Adrenal gland (tissue), 12 donors: ENCODE results near the gene CAMK1D. TPM values are rescaled to one million over a fixed set of nuclear protein-coding genes. Genes with fewer than 3 reads are reported as not detected.

Experiments used
- DNase-seq, 7 donors: peaks; one replicate each; pipeline ENCODE4 v3.0.0-alpha.2; 2019 to 2020
- H3K27ac ChIP-seq, 5 donors: fragments of 200-600 bp; sonication (generic) in 4 of 5; 1 replicate in 3 of 5; 2 replicates in 2 of 5; pipeline versions ENCODE4 v1.5.1 to v1.8.0; 2016 to 2020; ENCODE audit warnings: mild to moderate bottlenecking in 1 of 5
- H3K27me3 ChIP-seq: fragments of 200-600 bp; 2 replicates; pipeline ENCODE4 v1.8.0; 2021
- H3K36me3 ChIP-seq, 2 donors: fragments of 200-600 bp; replicated peaks in 1 of 2; 1 replicate in 1 of 2; 2 replicates in 1 of 2; pipeline versions ENCODE4 v1.5.1 to v1.8.0; 2018 to 2022
- H3K4me1 ChIP-seq, 2 donors: fragments of 200-600 bp; replicated peaks in 1 of 2; 1 replicate in 1 of 2; 2 replicates in 1 of 2; pipeline versions ENCODE4 v1.5.1 to v1.8.0; 2018 to 2021
- H3K4me3 ChIP-seq, 4 donors: fragments of 200-600 bp; sonication (generic) in 3 of 4; one replicate each; pipeline ENCODE4 v1.5.1; 2016 to 2018
- H3K9me3 ChIP-seq, 3 donors: fragments of 200-600 bp; sonication (generic) in 1 of 3; replicated peaks in 1 of 3; 1 replicate in 2 of 3; 2 replicates in 1 of 3; pipeline versions ENCODE4 v1.5.1 to v1.8.0; 2016 to 2021
- CTCF ChIP-seq, 6 experiments: fragments of 450-650 bp in 4 of 6; fragments of 200-600 bp in 2 of 6; sonication (generic) in 1 of 6; IDR thresholded peaks; 1 replicate in 5 of 6; 2 replicates in 1 of 6; pipeline versions ENCODE4 v1.5.1 to v1.8.0; 2016 to 2021; ENCODE audit warnings: antibody characterized with exemption in 6 of 6, mild to moderate bottlenecking in 2 of 6, moderate library complexity in 1 of 6
- POLR2A ChIP-seq, 2 donors: fragments of 450-650 bp; IDR thresholded peaks; one replicate each; pipeline ENCODE4 v1.6.1; 2017; ENCODE audit warnings: antibody characterized with exemption in 2 of 2, mild to moderate bottlenecking in 2 of 2, moderate library complexity in 1 of 2
- WGBS, 4 donors: extraction: QIAGEN DNeasy Blood & Tissue Kit in 2 of 4; methylation state at CpG; one replicate each; pipeline versions ENCODE4 v1.1.5 to v1.1.7; 2013 to 2017; 5-methylcytosine and 5-hydroxymethylcytosine counted together
- intact Hi-C, 2 donors: fragments of 100-400 bp; cut with DNase I; formaldehyde crosslinking; loops; one replicate each; pipeline versions ENCODE4 v1.14.1 to v1.15.0; 2022 to 2023
- polyA plus RNA-seq, 3 donors: library from polyadenylated mRNA; stranded (reverse); fragments of 200-250 nt in 2 of 3; fragments of 350-450 nt in 1 of 3; fragmentation: Illumina TruSeq in 1 of 3; extraction: RNeasy Lipid Tissue Mini Kit (QIAGEN cat#74804) in 1 of 3; gene quantifications; one replicate each; pipeline ENCODE4 v1.2.3, GENCODE V29; 2013 to 2014
- total RNA-seq, 9 donors: library from RNA; depleted of rRNA in 4 of 9; stranded (reverse); fragments of >200 nt in 4 of 9; fragments of 120-200 nt in 1 of 9; fragmentation: NEBNext Ultra II Directional in 1 of 9; extraction: Animal tissue kit (Norgen Biotek cat#: 25700) in 1 of 9; gene quantifications; one replicate each; pipeline versions ENCODE4 v1.1.0 to v1.2.4, GENCODE V29; 2013 to 2023
- donor health status: healthy with polysubstance abuse.
- donor health status: Bipolar disorder and iron deficiency.
- donor health status: DM: yes; HTN: yes; CAD: no.
- donor health status: DM: no; HTN: no; CAD: no.
- donor health status: DM: no; HTN: no; CAD: no.
- donor health status: DM: yes; HTN: yes; CAD: no.

Gene CAMK1D
- total and polyA plus RNA-seq, 12 donors = 2.3 to 9.4 (median 6.5) TPM

DNA sequence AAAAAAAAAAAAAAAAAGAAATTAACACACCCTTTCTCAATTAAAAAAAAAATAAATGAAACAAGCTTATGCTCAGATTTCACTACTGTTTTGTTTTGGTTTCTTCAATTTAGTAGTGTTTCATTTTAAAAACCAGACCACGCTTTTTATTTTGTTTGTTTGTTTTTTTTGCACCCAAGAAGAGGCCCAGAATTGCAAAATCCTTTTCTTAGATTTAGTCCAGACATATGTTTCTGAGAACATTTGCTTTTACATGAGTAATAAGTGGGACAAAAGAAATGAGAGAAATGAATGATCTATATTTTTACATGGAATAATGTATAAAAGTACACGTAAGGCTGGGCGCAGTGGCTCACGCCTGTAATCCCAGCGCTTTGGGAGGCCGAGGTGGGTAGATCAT lies 34.5 kb upstream of the CAMK1D start:
- no peak for DNase-seq
- no peaks in the 10 kb centered on the region for H3K36me3 ChIP-seq
- H3K4me1 ChIP-seq = no peaks in the 10 kb centered on the region
- 82 to 91% (median 88%) methylated on average over 6 of the region's 6 CpGs for WGBS, 4 donors
- H3K27me3 ChIP-seq = no peaks in the 10 kb centered on the region
- no peak for TF ChIP-seq POLR2A (IDR thresholded peaks at IDR 0.05)
- TF ChIP-seq CTCF (IDR thresholded peaks at IDR 0.05) = no peak
- H3K27ac ChIP-seq = no peak overlapping the region
- no peaks in the 10 kb centered on the region for H3K9me3 ChIP-seq
- intact Hi-C loops = no loop called here
- H3K4me3 ChIP-seq = no peak overlapping the region

- peaks cover 0 to 7% of the 10 kb centered on the region in 2 donors for H3K4me1 ChIP-seq
- no peak for DNase-seq
- intact Hi-C loops = no loop called here
- H3K4me3 ChIP-seq = no peak overlapping the region
- no peaks in the 10 kb centered on the region for H3K36me3 ChIP-seq
- no peaks in the 10 kb centered on the region for H3K27me3 ChIP-seq
- no peak for TF ChIP-seq POLR2A (IDR thresholded peaks at IDR 0.05)
- no peak for TF ChIP-seq CTCF (IDR thresholded peaks at IDR 0.05)
- WGBS, 4 donors = 58 to 97% (median 80%) methylated on average over 1 of the region's 1 CpG
- H3K9me3 ChIP-seq = no peaks in the 10 kb centered on the region
- no peak overlapping the region for H3K27ac ChIP-seq
These were observed 30.3 kb upstream of the CAMK1D start for GRCh38 chr10:12319076-12319475.

- Histone ChIP-seq H3K4me1 (peaks cover 0 to 7% of the 10 kb centered on the region in 2 donors), H3K4me3 (no peak overlapping the region), H3K9me3 (no peaks in the 10 kb centered on the region), H3K27me3 (no peaks in the 10 kb centered on the region), H3K27ac (no peak overlapping the region), H3K36me3 (no peaks in the 10 kb centered on the region)
- DNase-seq = no peak
- WGBS, 4 donors = 88 to 97% (median 93%) methylated on average over 4 of the region's 4 CpGs
- TF ChIP-seq POLR2A (IDR thresholded peaks at IDR 0.05) = no peak
- no peak for TF ChIP-seq CTCF (IDR thresholded peaks at IDR 0.05)
- intact Hi-C loops = no loop called here
These were observed 28.5 kb upstream of the CAMK1D start for GRCh38 chr10:12320892-12321291.

DNA sequence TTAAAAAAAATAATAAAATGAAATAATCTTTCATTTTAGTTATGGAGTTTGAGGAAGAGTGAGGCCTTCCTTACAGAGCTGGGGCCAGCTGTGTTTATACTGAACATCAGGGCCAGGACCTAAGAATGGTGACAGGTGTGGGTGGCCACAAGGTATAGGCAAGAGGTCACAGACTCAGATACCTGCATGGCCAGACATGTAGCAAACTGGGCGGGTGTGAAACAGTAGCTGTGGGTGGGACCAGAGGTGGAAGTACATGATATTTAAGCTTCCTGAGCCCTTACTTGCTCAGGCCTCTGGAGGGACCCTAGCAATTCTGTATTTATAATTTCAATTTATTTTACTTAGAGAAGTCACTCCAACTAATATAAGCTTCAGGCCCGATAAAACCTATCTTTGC lies 27.7 kb upstream of the CAMK1D start:
- Histone ChIP-seq H3K9me3 (no peaks in the 10 kb centered on the region), H3K4me3 (no peak overlapping the region), H3K4me1 (peaks cover 0 to 7% of the 10 kb centered on the region in 2 donors), H3K27ac (no peak overlapping the region), H3K27me3 (no peaks in the 10 kb centered on the region), H3K36me3 (no peaks in the 10 kb centered on the region)
- TF ChIP-seq POLR2A (IDR thresholded peaks at IDR 0.05) (no peak), CTCF (IDR thresholded peaks at IDR 0.05) (no peak)
- WGBS, 4 donors = 86 to 94% (median 90%) methylated on average over 2 of the region's 2 CpGs
- no peak for DNase-seq
- intact Hi-C loops = no loop called here
